H9 (cell line): ENCODE results near the gene APBA2. TPM values are rescaled to one million over a fixed set of nuclear protein-coding genes. Genes with fewer than 3 reads are reported as not detected.

Experiments
- DNase-seq: peaks from one replicate; pipeline ENCODE4 v3.0.0-alpha.2; 2017
- H2AFZ ChIP-seq: one replicate; pipeline ENCODE4 v1.6.1; 2013; ENCODE audit warnings: mild to moderate bottlenecking, low read length, control low read depth, moderate library complexity
- H2AK5ac ChIP-seq: 2 replicates; pipeline ENCODE4 v1.6.1; 2013; ENCODE audit warnings: low read length, control low read depth, mixed read lengths; ENCODE audit not compliant: insufficient read length
- H2BK120ac ChIP-seq: one replicate; pipeline ENCODE4 v1.6.1; 2013; ENCODE audit warnings: low read depth, mild to moderate bottlenecking, low read length, control low read depth, inconsistent platforms; ENCODE audit not compliant: poor library complexity, severe bottlenecking
- H2BK12ac ChIP-seq: 2 replicates; pipeline ENCODE4 v1.6.1; 2013; ENCODE audit warnings: low read length, control low read depth, mixed read lengths, low read depth; ENCODE audit not compliant: insufficient read length
- H2BK15ac ChIP-seq: 2 replicates; pipeline ENCODE4 v1.6.1; 2013; ENCODE audit warnings: low read depth, low read length, control low read depth
- H2BK20ac ChIP-seq: one replicate; pipeline ENCODE4 v1.6.1; 2013; ENCODE audit warnings: low read depth, mild to moderate bottlenecking, low read length, control low read depth, inconsistent platforms; ENCODE audit not compliant: poor library complexity, severe bottlenecking
- H2BK5ac ChIP-seq: 2 replicates; pipeline ENCODE4 v1.6.1; 2013; ENCODE audit warnings: low read length, control low read depth, mixed read lengths; ENCODE audit not compliant: insufficient read length
- H3K14ac ChIP-seq: 2 replicates; pipeline ENCODE4 v1.6.1; 2013; ENCODE audit warnings: low read length, control low read depth; ENCODE audit not compliant: insufficient read depth
- H3K18ac ChIP-seq: 2 replicates; pipeline ENCODE4 v1.6.1; 2013; ENCODE audit warnings: low read depth, mild to moderate bottlenecking, mixed read lengths, low read length, control low read depth; ENCODE audit not compliant: insufficient read length
- H3K23ac ChIP-seq: 2 replicates; pipeline ENCODE4 v1.6.1; 2013; ENCODE audit warnings: low read length, control low read depth, mixed read lengths, low read depth; ENCODE audit not compliant: insufficient read length
- H3K23me2 ChIP-seq: 2 replicates; pipeline ENCODE4 v1.6.1; 2013; ENCODE audit warnings: low read depth, mild to moderate bottlenecking, mixed read lengths, low read length, control low read depth; ENCODE audit not compliant: insufficient read length, poor library complexity, severe bottlenecking
- H3K27ac ChIP-seq: 2 replicates; pipeline ENCODE4 v1.5.1; 2013; ENCODE audit warnings: low read length, control low read depth, mixed read lengths, low read depth; ENCODE audit not compliant: insufficient read length
- H3K27me3 ChIP-seq: 2 replicates; pipeline ENCODE4 v1.6.1; 2013; ENCODE audit warnings: low read length, control low read depth, inconsistent platforms; ENCODE audit not compliant: insufficient read depth
- H3K4ac ChIP-seq: 2 replicates; pipeline ENCODE4 v1.6.1; 2013; ENCODE audit warnings: low read depth, mild to moderate bottlenecking, control low read depth, inconsistent platforms, low read length, moderate library complexity
- H3K4me1 ChIP-seq: 2 replicates; pipeline ENCODE4 v1.6.1; 2013; ENCODE audit warnings: low read length, control low read depth, inconsistent platforms; ENCODE audit not compliant: insufficient read depth
- H3K4me2 ChIP-seq: 2 replicates; pipeline ENCODE4 v1.6.1; 2013; ENCODE audit warnings: low read length, control low read depth, mixed read lengths; ENCODE audit not compliant: insufficient read length, insufficient read depth
- H3K56ac ChIP-seq: 2 replicates; pipeline ENCODE4 v1.6.1; 2013; ENCODE audit warnings: low read depth, mild to moderate bottlenecking, mixed read lengths, low read length, control low read depth; ENCODE audit not compliant: insufficient read length
- H3K79me1 ChIP-seq: 2 replicates; pipeline ENCODE4 v1.6.1; 2013; ENCODE audit warnings: low read depth, mild to moderate bottlenecking, moderate library complexity, low read length, control low read depth, inconsistent platforms; ENCODE audit not compliant: insufficient read depth, poor library complexity, severe bottlenecking
- H3K79me2 ChIP-seq: 2 replicates; pipeline ENCODE4 v1.6.1; 2013; ENCODE audit warnings: low read length, control low read depth, inconsistent platforms; ENCODE audit not compliant: insufficient read depth
- H3K9ac ChIP-seq: 2 replicates; pipeline ENCODE4 v1.6.1; 2013; ENCODE audit warnings: low read length, control low read depth, mixed read lengths; ENCODE audit not compliant: insufficient read length; ENCODE audit errors: extremely low read depth
- H3K9me3 ChIP-seq: one replicate; pipeline ENCODE4 v1.6.1; 2013; ENCODE audit warnings: low read depth, low read length, inconsistent platforms; ENCODE audit not compliant: control insufficient read depth
- H3T11ph ChIP-seq: one replicate; pipeline ENCODE4 v1.6.1; 2013; ENCODE audit warnings: mild to moderate bottlenecking, low read length, control low read depth, inconsistent platforms
- H4K20me1 ChIP-seq: one replicate; pipeline ENCODE4 v1.6.1; 2013; ENCODE audit not compliant: control insufficient read depth, insufficient read length, insufficient read depth
- H4K5ac ChIP-seq: 2 replicates; pipeline ENCODE4 v1.6.1; 2013; ENCODE audit warnings: low read depth, mild to moderate bottlenecking, mixed read lengths, low read length, control low read depth; ENCODE audit not compliant: insufficient read length
- H4K8ac ChIP-seq: replicated peaks from 2 replicates; pipeline ENCODE4 v1.6.1; 2013; ENCODE audit warnings: low read length, control low read depth, mixed read lengths, low read depth; ENCODE audit not compliant: insufficient read length
- H4K91ac ChIP-seq: 2 replicates; pipeline ENCODE4 v1.6.1; 2013; ENCODE audit warnings: low read depth, mild to moderate bottlenecking, moderate library complexity, mixed read lengths, low read length, control low read depth; ENCODE audit not compliant: insufficient read length
- H3K27ac Mint-ChIP-seq, 3 experiments: 2 replicates in 2 of 3; 3 replicates in 1 of 3; pipeline ENCODE4 v1.8.0; 2020 to 2021; ENCODE audit warnings: mixed read lengths in 3 of 3, mild to moderate bottlenecking in 1 of 3, moderate library complexity in 1 of 3
- H3K27me3 Mint-ChIP-seq: 2 replicates; pipeline ENCODE4 v1.8.0; 2021; ENCODE audit warnings: low read depth, mild to moderate bottlenecking, moderate library complexity, mixed read lengths
- H3K36me3 Mint-ChIP-seq, 3 experiments: 2 replicates in 2 of 3; 3 replicates in 1 of 3; pipeline ENCODE4 v1.8.0; 2020 to 2021; ENCODE audit warnings: low read depth in 3 of 3, mixed read lengths in 3 of 3; ENCODE audit not compliant: insufficient read depth in 1 of 3
- H3K4me1 Mint-ChIP-seq, 2 experiments: 2 replicates each; pipeline ENCODE4 v1.8.0; 2020; ENCODE audit warnings: mixed read lengths in 2 of 2
- H3K4me3 Mint-ChIP-seq, 2 experiments: 2 replicates in 1 of 2; 3 replicates in 1 of 2; pipeline ENCODE4 v1.8.0; 2020 to 2021; ENCODE audit warnings: mild to moderate bottlenecking in 2 of 2, mixed read lengths in 2 of 2, moderate library complexity in 1 of 2
- H3K9me3 Mint-ChIP-seq, 2 experiments: 2 replicates in 1 of 2; 3 replicates in 1 of 2; pipeline ENCODE4 v1.8.0; 2020; ENCODE audit warnings: mild to moderate bottlenecking in 2 of 2, mixed read lengths in 2 of 2, moderate library complexity in 1 of 2
- WGBS: extraction: QIAGEN DNeasy Blood & Tissue Kit; methylation state at CpG from one replicate; pipeline ENCODE4 v1.1.7; 2013; ENCODE audit warnings: missing lambda C conversion rate, low lambda C conversion rate, mixed read lengths; ENCODE audit not compliant: insufficient read length; ENCODE audit errors: extremely low coverage; 5-methylcytosine and 5-hydroxymethylcytosine counted together
- total RNA-seq: library from RNA; stranded (reverse); gene quantifications from 2 replicates; pipeline ENCODE4 v1.2.1, GENCODE V29; 2021
- TF ChIP-seq, protein P1 (sequence below): fragments of 200-600 bp; sonication (generic); conservative IDR thresholded peaks from 3 replicates; pipeline ENCODE4 v1.8.0; 2021; ENCODE audit warnings: antibody characterized with exemption, mild to moderate bottlenecking

Gene APBA2
- total RNA-seq, 1 experiment from 2014 or later: 14.3 TPM

DNA sequence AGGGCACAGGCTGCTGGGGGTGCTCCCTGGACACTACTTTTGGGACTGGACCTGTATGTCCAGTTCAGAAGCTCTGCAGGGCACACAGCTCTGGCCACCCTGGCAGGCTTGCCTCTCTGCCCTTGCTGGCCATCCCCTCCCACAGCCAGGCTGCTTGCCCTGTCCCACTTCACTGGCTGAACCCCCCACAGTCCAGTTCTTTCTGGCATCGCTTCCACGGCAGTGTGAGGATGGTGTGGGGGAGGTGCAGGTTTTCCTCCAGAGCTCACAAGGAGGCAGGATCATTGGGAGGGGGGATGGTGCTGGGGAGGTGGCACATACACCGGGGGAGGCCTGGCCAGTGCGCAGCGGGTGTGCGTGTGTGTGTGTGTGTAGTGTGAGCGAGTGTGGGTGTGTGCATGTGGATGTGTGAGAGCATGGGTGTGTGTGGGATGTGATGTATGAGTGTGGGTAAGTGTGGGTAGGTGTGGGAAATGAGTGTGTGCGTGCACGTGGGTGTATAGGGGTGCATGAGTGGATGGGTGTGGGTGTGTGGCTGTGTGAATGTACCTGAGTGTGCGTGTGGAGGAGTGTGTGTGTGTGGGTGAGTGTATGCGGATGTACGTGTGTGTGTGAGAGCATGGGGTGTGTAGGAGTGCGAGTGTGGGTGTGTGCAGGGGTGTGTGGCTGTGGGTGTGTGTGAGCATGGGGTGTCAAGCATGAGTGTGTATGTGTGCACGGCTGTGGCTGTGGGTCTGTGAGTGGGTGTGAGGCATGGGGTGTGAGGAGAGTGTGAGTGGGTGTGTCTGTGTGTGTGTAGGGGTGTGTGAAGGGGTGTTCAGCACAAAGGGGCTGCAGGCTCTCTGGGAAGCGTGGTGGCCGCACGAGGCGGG lies 228.7 kb downstream of the APBA2 start:
- Histone ChIP-seq H2BK20ac (no peak overlapping the region), H3K9ac (no peak overlapping the region), H4K5ac (no peak overlapping the region), H3K23me2 (no peaks in the 10 kb centered on the region), H3K18ac (peak overlapping the region; percentile 36), H3K14ac (peak overlapping the region; percentile 51; the same call in 1 of the 2 replicates), H3K4ac (no peak overlapping the region), H3K4me2 (peak overlapping the region; percentile 54), H2AK5ac (no peak overlapping the region), H2BK15ac (no peak overlapping the region), H3K79me1 (no peaks in the 10 kb centered on the region), H3K4me1 (no peaks in the 10 kb centered on the region; the same call in 1 of the 2 replicates), H4K20me1 (no peaks in the 10 kb centered on the region), H3K27me3 (no peaks in the 10 kb centered on the region), H3K27ac (no peak overlapping the region), H4K8ac (peak overlapping the region; percentile 73), H2AFZ (no peak overlapping the region), H3K23ac (no peak overlapping the region), H3T11ph (no peak overlapping the region), H3K56ac (no peak overlapping the region), H2BK120ac (no peak overlapping the region), H4K91ac (no peak overlapping the region), H2BK5ac (no peak overlapping the region), H3K79me2 (no peaks in the 10 kb centered on the region), H2BK12ac (no peak overlapping the region), H3K9me3 (no peaks in the 10 kb centered on the region)
- H3K27ac Mint-ChIP-seq: no peak overlapping the region
- H3K36me3 Mint-ChIP-seq: peaks cover 0 to 2% (median 0%) of the 10 kb centered on the region in 3 experiments; a peak in 2 of 7 replicates
- WGBS: 100% methylated on average over 1 of the region's 18 CpGs
- H3K27me3 Mint-ChIP-seq: no peaks in the 10 kb centered on the region; the same call in none of the 2 replicates
- TF ChIP-seq, protein P1, sequence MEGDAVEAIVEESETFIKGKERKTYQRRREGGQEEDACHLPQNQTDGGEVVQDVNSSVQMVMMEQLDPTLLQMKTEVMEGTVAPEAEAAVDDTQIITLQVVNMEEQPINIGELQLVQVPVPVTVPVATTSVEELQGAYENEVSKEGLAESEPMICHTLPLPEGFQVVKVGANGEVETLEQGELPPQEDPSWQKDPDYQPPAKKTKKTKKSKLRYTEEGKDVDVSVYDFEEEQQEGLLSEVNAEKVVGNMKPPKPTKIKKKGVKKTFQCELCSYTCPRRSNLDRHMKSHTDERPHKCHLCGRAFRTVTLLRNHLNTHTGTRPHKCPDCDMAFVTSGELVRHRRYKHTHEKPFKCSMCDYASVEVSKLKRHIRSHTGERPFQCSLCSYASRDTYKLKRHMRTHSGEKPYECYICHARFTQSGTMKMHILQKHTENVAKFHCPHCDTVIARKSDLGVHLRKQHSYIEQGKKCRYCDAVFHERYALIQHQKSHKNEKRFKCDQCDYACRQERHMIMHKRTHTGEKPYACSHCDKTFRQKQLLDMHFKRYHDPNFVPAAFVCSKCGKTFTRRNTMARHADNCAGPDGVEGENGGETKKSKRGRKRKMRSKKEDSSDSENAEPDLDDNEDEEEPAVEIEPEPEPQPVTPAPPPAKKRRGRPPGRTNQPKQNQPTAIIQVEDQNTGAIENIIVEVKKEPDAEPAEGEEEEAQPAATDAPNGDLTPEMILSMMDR: no peak
- peaks cover 8 to 12% of the 10 kb centered on the region in 2 experiments for H3K4me1 Mint-ChIP-seq
- no peak for DNase-seq
- H3K4me3 Mint-ChIP-seq: peak overlapping the region; percentile 52 to 61; a peak in 4 of 5 replicates
- H3K9me3 Mint-ChIP-seq: no peaks in the 10 kb centered on the region; a peak in 1 of 5 replicates
